Astrocyte of the cerebellum (primary cell): Measurements from ENCODE around the gene LIPG.
"Not testable (repeated sequence)": the region's sequence is repeated elsewhere in the genome, so short reads cannot be mapped to it uniquely, and the experiment has no call there.

Experiments
- DNase-seq: peaks from one replicate; pipeline ENCODE4 v3.0.0-alpha.2; 2011; ENCODE audit warnings: low read depth
- H3K4me3 ChIP-seq: 2 replicates; pipeline ENCODE4 v1.5.1; 2011; ENCODE audit warnings: mild to moderate bottlenecking, low read depth, low read length, moderate library complexity
- CTCF ChIP-seq: IDR thresholded peaks from 2 replicates; pipeline ENCODE4 v1.5.1; 2012; ENCODE audit warnings: low read length, low read depth, moderate library complexity, mild to moderate bottlenecking; ENCODE audit errors: missing control alignments
- in situ Hi-C: cut with HindIII; loops from 2 replicates; pipeline ENCODE4 v1.10.0; 2017; ENCODE audit warnings: low sequenced_read_pairs

LIPG gene

GRCh38 chr18:49558356-49558755 is 3.5 kb upstream of the LIPG start:
- no peak for DNase-seq
- H3K4me3 ChIP-seq = no peak overlapping the region
- in situ Hi-C loops = loop anchor here (5.0 kb wide), 1 partner anchor 79 kb away; no protein-coding TSS in a partner anchor
- no peak for TF ChIP-seq CTCF

DNA sequence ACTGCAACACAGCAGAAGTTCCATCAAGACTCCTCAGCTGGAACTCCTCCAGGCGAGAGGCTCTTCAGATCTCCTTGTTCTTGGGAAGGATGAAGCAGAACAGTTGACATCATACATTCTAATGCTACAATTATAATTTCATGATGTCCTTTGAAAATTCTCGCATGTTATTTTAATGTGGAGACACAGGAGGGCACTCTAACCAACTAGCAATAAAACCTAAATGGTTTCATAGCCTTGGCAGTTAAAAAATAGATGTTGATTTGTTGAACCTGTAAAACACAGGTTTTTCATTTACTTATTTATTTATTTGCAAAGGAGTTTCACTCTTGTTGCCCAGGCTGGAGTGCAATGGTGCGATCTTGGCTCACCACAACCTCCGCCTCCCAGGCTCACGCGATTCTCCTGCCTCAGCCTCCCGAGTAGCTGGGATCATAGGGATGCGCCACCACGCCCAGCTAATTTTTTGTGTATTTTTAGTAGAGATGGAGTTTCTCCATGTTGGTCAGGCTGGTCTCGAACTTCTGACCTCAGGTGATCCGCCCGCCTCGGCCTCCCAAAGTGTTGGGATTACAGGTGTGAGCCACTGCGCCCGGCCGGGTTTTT is 2.4 kb upstream of the LIPG start:
- DNase-seq = peak; percentile 22
- TF ChIP-seq CTCF = peak; percentile 34
- in situ Hi-C loops = loop anchor here (5.0 kb wide), 1 partner anchor 78 kb away; no protein-coding TSS in a partner anchor
- not testable (repeated sequence) for H3K4me3 ChIP-seq

- no peak for TF ChIP-seq CTCF
- in situ Hi-C loops = no loop called here
- no peak for DNase-seq
- H3K4me3 ChIP-seq = no peak overlapping the region
Measured at GRCh38 chr18:49560277-49560623, 1.6 kb upstream of the LIPG start.

- DNase-seq = no peak
- in situ Hi-C loops = no loop called here
- H3K4me3 ChIP-seq = peak overlapping the region; percentile 46
- TF ChIP-seq CTCF = no peak
Measured at GRCh38 chr18:49560624-49561288, 1.1 kb upstream of the LIPG start.

GRCh38 chr18:49562481-49563129 is 748 bp downstream of the LIPG start:
- no peak for TF ChIP-seq CTCF
- in situ Hi-C loops = no loop called here
- DNase-seq = no peak
- H3K4me3 ChIP-seq = peak overlapping the region; percentile 46

GRCh38 chr18:49563130-49563540 is 1.3 kb downstream of the LIPG start:
- DNase-seq = no peak
- peak overlapping the region; percentile 46 for H3K4me3 ChIP-seq
- no peak for TF ChIP-seq CTCF
- in situ Hi-C loops = no loop called here
